ENCODE measurements around the gene ACTG1.
A peak's percentile ranks its signal among the peaks of the same experiment; 100 is the strongest.

ACTG1 gene

GRCh38 chr17:81483862-81484194 lies 28.8 kb downstream of the ACTG1 start:
- no peak for DNase-seq
- no peaks in the 10 kb centered on the region for H3K27me3 ChIP-seq (ENCODE audit: insufficient read depth, low read depth, severe bottlenecking)
- no peaks in the 10 kb centered on the region for H3K9me3 ChIP-seq (ENCODE audit: severe bottlenecking)
- H3K27ac ChIP-seq, result peak overlapping the region; percentile 90
- H3K4me3 ChIP-seq (ENCODE audit: low read depth, low read length), result no peak overlapping the region
- H3K36me3 ChIP-seq, result no peaks in the 10 kb centered on the region
- TF ChIP-seq CTCF (IDR thresholded peaks at IDR 0.05; ENCODE audit: low read depth, low read length), result no peak

DNA sequence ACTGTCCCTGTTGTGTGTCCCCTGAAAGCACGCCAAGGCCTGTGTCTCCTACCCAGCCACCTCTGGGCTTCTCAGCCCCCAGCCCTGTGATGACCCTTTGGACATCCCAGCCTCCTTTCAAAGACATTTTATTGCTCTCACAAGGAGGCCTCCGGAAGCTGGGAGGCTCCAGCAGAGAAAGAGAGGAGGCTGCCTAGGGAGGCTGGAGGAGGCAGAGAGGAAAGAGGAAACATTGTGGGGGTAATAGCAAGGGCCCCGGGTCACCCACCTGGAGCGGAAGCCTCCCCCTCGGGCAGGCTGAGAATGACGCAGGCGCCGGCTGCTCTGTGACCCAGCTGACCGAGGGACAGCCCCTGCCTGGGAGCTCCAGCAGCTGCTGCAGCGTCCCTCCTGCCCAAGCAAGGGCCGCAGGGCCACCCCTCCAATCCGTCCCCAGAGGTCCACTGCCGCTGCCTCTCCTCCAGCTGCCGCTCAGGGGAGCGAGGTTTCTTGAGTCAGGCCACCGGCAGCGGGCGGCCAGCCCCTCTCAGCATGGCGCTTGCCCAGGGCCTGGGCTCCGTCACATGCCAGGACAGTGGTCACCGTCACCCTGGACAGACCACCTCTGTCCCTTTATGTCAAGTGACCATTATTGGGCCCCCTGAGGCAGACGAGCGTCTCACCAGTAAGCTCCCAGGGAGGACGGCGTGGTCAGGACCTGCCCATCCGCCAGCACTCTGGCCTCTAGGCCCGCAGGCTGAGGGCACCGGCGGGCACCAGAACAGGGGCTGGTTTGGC lies 29.3 kb downstream of the ACTG1 start:
- DNase-seq, result no peak
- Histone ChIP-seq H3K27me3 (ENCODE audit: insufficient read depth, low read depth, severe bottlenecking) (no peaks in the 10 kb centered on the region), H3K27ac (no peak overlapping the region; the same call in 1 of the 2 replicates), H3K36me3 (no peaks in the 10 kb centered on the region), H3K9me3 (ENCODE audit: severe bottlenecking) (no peaks in the 10 kb centered on the region), H3K4me3 (ENCODE audit: low read depth, low read length) (no peak overlapping the region)
- no peak for TF ChIP-seq CTCF (IDR thresholded peaks at IDR 0.05; ENCODE audit: low read depth, low read length)

- no peak overlapping the region for H3K4me3 ChIP-seq (ENCODE audit: low read depth, low read length)
- no peaks in the 10 kb centered on the region for H3K9me3 ChIP-seq (ENCODE audit: severe bottlenecking)
- TF ChIP-seq CTCF (IDR thresholded peaks at IDR 0.05; ENCODE audit: low read depth, low read length), result no peak
- H3K36me3 ChIP-seq, result no peaks in the 10 kb centered on the region
- no peaks in the 10 kb centered on the region for H3K27me3 ChIP-seq (ENCODE audit: insufficient read depth, low read depth, severe bottlenecking)
- H3K27ac ChIP-seq, result no peak overlapping the region
- DNase-seq, result no peak
Observed at GRCh38 chr17:81482673-81483072, 29.9 kb downstream of the ACTG1 start.

- DNase-seq, result no peak
- Histone ChIP-seq H3K27ac (peak overlapping the region; percentile 80), H3K9me3 (ENCODE audit: severe bottlenecking) (no peaks in the 10 kb centered on the region), H3K27me3 (ENCODE audit: insufficient read depth, low read depth, severe bottlenecking) (no peaks in the 10 kb centered on the region), H3K4me3 (ENCODE audit: low read depth, low read length) (peak overlapping the region; percentile 62), H3K36me3 (no peaks in the 10 kb centered on the region)
- TF ChIP-seq CTCF (IDR thresholded peaks at IDR 0.05; ENCODE audit: low read depth, low read length), result no peak
Observed at GRCh38 chr17:81481815-81482505, 30.6 kb downstream of the ACTG1 start.

GRCh38 chr17:81481073-81481799 lies 31.4 kb downstream of the ACTG1 start:
- Histone ChIP-seq H3K9me3 (ENCODE audit: severe bottlenecking) (no peaks in the 10 kb centered on the region), H3K36me3 (no peaks in the 10 kb centered on the region), H3K4me3 (ENCODE audit: low read depth, low read length) (peak overlapping the region; percentile 62), H3K27me3 (ENCODE audit: insufficient read depth, low read depth, severe bottlenecking) (no peaks in the 10 kb centered on the region), H3K27ac (peak overlapping the region; percentile 80)
- peak; percentile 92 for DNase-seq
- no peak for TF ChIP-seq CTCF (IDR thresholded peaks at IDR 0.05; ENCODE audit: low read depth, low read length)

All from WERI-Rb-1 (cell line).